HG02840 (cell line): ENCODE results near the gene CDCA7.
"Not testable (repeated sequence)": the region's sequence is repeated elsewhere in the genome, so short reads cannot be mapped to it uniquely, and the experiment has no call there.

ENCODE experiments used
- ATAC-seq: cut with Tn5 transposase; IDR thresholded peaks from one replicate; pipeline ENCODE4 v1.9.1; 2021; ENCODE audit warnings: mild to moderate bottlenecking, moderate library complexity, moderate number of reproducible peaks; ENCODE audit not compliant: unreplicated experiment, low FRiP score

Gene CDCA7

DNA sequence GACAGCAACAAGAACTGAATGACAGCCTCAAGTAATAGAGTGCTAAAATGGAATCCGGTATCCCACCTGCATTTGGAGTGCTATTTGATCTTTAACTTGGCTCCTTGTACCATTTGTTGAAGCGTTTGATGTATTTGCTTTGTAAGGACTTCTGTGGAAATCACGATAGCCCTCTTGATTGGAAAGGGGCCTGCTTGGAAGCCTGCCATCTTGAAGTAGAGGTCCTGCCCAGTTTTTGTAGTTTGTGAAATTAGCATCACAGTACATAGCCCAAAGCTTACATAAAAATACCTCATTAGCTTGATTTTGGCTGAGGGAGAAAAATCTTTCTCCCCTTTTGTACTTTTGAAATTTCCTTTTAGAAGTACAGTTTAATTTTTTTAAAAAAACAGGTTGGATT lies 2.7 kb downstream of the CDCA7 start:
- ATAC-seq, result no peak

DNA sequence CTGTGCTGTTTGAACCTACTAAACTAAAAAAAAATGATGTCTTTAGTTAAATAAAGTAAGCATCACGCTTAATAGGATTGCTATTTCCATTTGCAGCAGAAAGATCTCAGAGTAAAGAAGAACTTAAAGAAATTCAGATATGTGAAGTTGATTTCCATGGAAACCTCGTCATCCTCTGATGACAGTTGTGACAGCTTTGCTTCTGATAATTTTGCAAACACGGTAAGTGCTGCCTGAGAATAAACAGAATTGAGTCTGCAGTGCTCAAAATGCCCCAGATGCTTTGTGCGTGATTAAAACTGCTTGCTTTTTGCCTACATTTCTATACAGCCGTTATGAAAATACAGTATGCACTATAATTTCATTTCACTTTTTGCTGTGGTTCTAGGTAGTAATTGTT lies 3.9 kb downstream of the CDCA7 start:
- ATAC-seq, result no peak

DNA sequence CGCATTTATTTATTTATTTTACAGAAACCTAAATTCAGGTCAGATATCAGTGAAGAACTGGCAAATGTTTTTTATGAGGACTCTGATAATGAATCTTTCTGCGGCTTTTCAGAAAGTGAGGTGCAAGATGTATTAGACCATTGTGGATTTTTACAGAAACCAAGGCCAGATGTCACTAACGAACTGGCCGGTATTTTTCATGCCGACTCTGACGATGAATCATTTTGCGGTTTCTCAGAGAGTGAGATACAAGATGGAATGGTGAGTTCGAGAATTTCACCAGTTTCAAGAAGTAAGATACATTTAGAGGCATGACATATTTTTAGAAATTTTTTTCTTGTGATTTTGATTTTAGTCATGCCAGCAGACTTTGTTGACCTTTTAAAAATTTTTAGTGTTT lies 4.6 kb downstream of the CDCA7 start:
- no peak for ATAC-seq

DNA sequence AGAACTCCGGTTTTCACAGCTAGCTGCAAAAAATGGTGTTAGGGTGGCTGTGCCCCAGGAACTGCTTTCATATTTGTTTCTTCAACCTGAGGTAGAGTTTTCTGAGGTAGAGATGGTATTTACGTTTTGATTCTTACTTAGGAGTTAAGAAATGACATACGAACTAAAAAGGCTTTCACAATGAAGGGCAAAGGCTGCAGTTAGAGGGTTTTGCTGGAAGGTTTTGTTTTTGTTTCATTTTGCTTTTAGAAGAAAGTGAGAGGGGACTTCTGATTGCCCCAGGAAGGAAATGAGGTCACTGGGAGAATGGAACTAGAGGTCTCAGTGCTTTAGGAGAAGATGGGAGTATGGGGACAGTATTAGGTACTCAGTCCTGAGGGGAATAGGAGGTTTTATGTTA lies 15.5 kb downstream of the CDCA7 start:
- no peak for ATAC-seq

DNA sequence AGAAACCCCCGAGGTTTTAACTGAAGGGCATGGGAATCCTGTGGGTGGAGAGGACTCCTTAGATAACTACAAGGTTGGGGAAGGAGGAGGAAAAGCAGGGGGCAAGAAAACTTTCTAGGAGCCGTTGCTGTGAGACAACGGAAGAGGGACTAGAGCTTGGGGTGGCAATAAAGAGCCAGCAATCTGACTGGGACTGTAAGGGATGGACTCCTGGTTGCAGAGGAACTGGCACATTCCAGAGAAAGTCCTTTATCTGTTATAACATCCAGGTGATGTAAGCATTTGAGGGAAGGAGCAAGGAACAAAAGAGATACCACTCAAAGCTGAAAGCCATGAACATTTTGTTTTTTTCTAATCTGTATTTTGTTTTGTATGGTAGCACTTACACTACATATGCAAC lies 16.4 kb downstream of the CDCA7 start:
- ATAC-seq, result no peak

DNA sequence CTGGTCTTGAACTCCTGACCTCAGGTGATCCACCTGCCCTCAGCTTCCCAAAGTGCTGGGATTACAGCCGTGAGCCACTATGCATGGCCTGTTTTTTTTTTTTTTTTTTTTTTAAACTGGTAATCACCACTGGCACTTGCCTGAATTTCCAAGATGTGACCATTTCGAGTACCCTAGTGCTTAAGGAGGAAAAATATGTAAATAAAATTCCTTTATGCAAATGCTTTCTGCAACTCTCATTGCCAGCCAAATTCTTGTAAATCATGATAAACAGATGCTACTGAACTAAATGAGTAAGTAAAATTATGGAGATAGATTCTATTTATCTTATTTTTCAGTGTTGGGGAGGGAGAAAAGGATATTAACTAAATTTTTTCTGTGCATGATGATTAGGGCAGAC lies 18.6 kb downstream of the CDCA7 start:
- ATAC-seq, result no peak

DNA sequence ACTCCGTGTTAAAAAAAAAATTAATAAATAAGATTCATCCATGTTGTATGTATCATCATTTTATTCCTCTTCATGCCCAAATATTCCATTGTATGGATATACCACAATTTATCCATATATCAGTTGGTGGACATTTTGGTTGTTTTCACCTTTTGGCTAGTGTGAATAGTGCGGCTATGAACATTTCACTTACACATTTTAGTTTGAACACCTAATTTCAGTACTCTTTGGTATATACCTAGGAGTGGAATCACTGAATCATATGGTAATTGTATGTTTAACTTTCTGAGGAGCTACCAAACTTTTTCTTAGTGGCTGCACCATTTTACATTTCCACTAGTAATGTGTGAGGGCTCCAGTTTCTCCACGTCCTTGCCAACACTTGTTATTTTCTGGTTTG lies 20.0 kb downstream of the CDCA7 start:
- no peak for ATAC-seq

DNA sequence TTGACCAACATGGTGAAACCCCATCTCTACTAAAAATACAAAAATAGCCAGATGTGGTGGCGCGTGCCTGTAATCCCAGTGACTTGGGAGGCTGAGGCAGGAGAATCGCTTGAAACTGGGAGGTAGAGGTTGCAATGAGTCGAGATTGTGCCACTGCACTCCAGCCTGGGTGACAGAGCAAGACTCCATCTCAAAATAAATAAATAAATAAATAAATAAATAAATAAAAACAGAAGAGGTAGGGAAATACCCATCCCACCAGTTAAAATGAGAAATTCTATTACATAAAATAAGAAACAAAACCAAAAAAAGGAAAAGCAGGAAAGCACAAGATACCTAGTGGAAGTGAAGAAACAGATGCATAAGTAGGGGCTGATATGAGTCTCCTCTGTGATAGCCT lies 30.9 kb downstream of the CDCA7 start:
- not testable (repeated sequence) for ATAC-seq

DNA sequence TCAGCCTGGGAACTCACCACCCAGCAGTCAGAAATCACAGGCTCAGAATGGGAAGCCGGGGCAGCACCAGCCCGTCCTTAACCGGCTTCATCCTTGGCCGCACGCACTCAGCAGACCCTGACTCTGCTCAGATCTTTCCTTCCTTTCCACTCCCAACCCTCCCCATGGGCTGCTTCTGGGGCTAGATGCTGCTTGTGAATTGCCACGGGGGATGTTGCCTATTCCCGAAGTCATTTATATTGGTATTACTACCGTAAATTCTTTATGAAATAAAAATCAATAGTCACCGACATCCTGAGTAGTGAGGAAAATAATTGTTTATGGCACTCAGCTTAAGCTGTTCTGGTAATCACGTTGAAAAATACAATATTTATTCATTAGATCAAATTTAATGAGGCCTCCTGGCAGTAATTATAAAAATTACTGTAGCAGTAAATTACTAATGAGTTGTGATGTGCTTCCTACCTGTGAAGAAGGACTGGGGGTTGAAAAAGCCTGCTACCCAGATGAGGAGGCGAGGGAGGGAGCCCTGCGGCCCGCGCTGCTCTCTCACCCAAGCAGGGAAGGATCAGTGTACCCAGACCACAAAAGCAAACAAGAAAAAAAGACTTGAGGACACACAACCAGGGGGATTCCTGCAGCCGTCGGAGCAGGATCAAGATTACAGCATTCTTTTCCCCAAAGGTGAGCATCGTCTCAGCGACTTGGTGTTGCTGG lies 31.5 kb downstream of the CDCA7 start:
- no peak for ATAC-seq

DNA sequence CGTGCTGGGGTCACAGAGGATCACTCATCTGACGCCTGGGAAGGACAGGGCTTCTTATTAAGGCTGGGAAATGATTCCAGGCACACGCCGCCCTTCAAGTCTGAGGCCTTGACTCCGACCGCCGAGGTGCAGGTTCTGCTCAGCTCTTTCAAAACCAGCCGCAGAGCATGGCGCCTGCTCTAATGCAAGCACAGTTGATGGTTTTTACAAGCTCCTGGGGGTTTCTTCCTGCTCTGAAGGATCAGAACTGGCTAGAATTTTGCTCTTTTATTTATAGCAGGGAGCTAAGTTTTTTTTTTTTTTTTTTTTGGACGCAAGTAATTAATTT lies 32.0 kb downstream of the CDCA7 start:
- ATAC-seq, result no peak

DNA sequence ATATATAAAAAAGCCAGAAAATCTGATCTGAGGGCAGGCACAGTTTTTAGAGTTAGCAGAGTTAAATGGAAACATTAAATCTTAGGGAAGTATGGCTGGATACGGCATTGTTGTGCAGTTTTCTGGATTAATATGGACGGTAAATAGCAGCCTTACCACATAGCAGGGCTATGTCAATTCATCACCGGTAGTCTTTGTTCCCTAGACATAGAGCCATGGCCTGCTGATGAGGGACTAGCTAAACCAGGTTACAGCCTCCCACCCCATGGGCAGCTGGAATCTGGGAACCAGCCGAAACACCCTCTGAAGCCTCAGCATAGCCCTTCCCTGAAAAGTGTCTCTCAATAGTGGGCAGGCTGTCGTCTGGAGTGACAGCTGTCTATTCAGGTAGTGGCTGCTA lies 32.4 kb downstream of the CDCA7 start:
- no peak for ATAC-seq

DNA sequence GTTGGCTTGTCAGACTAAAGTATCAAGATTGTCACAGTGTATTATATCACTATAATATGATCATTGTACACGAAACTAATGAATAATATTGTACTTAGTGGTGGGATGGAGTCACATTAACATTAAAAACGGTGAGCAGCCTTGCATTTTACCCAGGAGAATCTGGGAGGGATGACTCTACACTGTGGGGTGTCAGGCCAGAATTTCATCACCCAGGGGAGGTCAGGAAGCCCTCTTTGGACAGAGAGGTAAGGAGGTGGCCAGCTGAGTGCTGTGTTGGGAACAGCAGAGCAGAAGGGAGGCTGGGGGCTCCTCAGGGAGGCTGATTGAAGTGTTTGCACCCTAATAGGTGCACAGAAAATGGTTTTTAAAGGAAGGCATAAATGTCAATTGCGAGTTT lies 33.0 kb downstream of the CDCA7 start:
- ATAC-seq, result no peak

DNA sequence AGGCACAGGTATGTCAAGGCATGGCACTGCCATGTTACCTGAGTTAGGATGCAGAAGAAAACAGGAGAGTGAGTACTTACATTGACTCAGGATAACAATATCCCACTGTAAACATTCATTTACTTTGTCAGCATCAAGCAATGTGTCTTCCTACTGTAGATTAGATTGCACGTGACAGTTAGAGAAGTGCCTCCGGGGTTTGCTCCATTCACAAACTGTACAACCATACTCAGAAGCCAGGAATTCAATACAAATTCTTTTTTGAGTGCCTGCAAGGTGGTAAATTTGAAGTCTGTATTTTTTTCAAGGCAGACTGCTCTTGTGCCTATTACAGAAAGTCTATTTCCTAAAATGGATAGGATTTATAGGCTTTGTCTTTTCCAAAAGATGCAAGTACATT lies 34.1 kb downstream of the CDCA7 start:
- no peak for ATAC-seq

DNA sequence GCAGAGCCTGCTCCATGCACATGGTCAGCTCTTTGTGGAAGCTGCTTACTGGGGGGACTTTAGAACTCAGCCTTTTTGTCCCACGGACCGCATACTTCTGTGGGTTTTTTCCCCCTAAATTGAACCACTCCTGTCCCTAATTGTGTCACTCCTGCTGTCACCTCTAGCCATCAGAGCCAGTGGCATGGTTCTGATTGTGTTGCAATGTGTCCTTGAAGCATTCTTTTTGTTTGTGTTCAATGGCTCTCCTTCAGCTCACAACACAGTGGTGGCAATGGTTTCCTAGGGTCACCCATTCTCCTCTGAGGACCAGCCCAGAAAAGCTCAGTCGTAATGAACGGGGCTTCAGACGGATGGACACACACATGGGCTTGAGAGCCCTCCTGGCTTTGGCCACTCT lies 35.4 kb downstream of the CDCA7 start:
- no peak for ATAC-seq

DNA sequence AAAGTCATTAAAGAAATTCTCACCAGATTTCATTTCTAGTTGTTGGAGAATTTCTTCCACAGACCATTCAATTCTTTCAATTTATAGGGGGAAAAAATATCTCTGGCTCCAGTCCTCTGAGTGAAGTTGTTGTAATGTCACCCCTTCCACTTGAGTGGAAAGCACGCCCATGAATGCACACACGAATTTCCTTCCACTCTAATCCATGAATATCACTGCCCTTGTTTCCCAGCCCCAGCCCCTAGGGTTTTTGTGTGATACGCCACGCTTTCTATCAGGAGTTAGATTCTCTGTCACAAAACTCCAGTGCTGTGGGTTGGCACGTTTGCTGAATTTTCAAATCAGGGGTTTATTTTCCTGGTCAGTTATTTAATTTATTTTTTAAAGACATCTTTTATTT lies 38.1 kb downstream of the CDCA7 start:
- ATAC-seq, result no peak

DNA sequence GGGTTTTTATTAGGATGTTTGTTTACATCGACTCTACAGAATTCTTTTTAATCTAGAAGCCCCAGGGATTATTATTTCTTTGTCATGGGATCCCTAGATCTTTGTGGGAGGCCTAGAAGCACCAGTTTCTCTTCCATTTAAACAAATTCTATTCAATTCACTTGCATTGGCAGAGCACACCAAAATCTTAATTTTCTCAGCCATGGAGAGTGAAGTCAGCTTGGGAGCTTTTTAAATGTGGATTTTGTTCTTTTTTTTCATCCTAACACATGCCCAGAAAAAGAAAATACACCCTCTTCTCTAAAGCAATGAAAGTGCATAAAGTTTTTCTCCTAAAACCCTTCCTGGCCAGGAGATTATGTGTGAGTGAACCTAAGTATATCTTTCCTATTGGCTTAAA lies 38.5 kb downstream of the CDCA7 start:
- no peak for ATAC-seq

DNA sequence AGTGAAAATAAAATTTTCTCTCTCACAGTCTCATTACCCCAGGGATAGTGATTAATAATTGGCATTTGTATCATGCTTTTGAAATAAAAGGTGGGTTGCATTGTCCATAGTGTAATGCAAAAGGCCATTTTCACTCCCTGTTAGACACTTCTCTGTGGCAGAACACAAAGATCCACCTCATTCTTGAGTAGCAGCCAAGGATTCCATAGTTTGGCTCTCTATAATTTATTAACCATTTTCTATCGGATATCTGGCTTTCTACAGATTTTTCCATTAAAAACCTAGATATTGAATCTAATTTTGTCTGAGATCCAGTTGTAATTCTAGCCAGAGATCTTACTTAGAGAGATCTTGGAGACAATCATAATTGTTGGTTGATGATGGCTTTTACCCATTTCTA lies 39.0 kb downstream of the CDCA7 start:
- ATAC-seq, result no peak

DNA sequence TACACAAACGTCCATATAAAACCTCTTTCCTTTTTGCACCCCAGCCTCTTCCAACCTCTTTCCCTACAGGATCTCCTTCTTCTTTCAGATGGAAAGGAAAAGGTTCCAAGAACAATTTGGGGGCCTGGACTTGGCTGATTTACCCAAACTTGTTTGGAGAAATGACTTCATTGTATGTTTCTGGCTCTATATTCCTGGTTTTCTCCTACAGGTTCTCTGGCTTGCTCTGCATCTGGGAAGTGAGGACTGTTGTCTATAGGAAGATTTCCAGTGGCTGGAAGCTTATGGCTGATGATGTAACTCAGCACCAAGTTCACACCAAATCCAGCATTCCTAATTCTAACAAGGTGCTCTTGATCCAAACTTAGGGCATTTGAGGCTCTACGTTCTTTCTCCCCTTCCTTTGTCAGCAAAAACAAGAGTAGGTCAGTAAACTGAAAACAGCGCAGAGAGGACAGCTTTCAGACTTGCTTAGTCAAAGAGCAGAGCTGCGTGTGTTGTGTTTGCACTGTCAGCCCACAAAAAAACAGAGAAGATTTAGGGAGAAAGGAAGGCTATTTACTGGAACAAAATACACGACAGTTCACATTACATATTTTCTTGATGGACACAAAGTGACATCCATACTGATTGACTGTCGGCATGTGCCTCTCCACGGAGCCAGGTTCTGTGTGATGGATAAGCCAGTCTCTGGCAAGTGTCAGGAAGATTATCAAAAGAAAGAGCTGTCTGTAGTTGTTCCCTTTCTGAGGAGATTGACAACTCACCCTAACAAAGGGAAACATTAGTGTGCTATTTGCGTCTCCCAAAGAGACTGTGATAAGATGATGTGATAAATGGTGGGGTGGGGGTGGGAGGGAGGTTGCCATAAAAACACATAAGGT lies 39.7 kb downstream of the CDCA7 start:
- ATAC-seq, result no peak

DNA sequence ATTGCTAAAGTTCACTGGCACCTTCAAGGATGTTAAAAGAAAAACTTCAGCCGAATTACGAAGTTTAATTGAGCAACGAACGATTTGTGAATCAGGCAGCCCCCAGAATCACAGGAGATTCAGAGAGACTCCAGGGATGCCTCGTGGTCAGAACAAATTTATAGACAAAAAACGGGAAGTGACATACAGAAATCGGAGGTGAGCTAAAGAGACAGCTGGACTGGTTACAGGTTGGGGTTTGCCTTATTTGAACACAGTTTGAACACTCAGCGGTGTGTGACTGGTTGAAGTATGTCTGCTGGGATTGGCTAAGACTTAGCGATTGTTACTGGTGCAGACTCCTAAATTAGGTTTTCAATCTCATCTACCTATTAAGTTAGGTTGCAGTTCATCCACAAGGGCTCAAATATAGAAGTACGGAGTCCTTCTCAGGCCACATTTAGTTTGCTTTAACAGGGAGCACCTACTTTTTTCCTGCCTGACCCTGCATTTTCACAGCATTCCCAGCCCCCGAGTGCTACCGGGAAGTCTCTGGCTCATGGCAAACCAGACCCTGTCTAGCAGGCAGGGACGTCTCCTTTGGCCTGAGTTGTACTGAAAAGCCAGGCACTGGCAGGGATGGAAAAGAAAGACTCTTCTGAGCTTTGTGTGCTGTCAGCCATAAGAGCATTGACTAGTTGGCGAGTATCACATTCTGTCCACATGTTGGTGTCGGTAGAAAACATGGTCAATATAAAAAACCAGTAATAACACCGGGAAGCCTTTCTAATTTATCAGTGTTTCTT lies 41.1 kb downstream of the CDCA7 start:
- ATAC-seq, result no peak

DNA sequence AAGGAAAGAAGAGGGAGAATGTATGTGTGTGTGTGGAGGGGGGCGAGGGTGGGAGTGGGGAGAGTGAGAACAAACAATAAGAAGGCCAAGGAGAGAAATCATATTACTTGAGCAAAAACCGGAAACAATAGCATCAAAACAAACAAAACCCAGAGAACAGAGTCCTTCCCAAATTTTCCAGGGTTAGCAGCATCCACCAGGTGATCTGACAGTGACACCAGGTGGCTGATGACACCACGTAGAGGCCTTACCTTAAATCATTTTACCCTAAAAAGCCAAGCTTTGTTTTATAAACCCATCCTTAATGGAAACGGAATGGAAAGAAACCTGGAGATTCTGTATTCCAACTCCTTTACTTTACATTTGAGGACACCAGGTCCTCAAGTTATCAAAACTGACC lies 42.9 kb downstream of the CDCA7 start:
- ATAC-seq, result no peak

DNA sequence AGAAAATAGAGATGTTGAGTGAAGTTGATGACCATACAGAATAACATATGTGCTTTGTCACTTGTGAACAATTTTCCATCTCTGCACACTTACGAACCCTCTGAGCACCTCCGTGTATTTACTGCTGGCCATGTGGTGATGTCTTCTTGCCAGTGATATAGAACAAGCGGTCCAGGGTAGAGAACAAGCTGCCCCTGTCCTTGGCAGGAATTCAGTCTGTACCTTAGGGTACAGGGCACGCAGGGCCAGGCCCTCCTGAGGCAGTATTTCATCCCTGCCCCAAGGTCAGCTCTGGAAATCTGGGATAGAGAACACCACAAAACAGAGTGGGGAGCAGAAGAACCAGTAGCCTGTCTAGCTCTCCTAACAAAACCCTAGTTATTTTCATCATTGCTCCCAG lies 44.6 kb downstream of the CDCA7 start:
- no peak for ATAC-seq
